GM20431 (cell line): Measurements from ENCODE around the gene ST6GALNAC3.
"Not testable (repeated sequence)": the region's sequence is repeated elsewhere in the genome, so short reads cannot be mapped to it uniquely, and the experiment has no call there.

Experiments
- in situ Hi-C: fragments of 300-500 bp; cut with MseI, MboI; formaldehyde crosslinking; loops from one replicate; pipeline ENCODE4 v1.15.0; 2020; ENCODE audit warnings: low sequenced_read_pairs; ENCODE audit not compliant: unreplicated experiment

Gene ST6GALNAC3

GRCh38 chr1:76231320-76231719, 156.8 kb downstream of the ST6GALNAC3 start:
- in situ Hi-C loops, result no loop called here

GRCh38 chr1:76232666-76233065, 158.1 kb downstream of the ST6GALNAC3 start:
- in situ Hi-C loops, result no loop called here

GRCh38 chr1:76234061-76234460, 159.5 kb downstream of the ST6GALNAC3 start:
- in situ Hi-C loops, result no loop called here

- in situ Hi-C loops, result no loop called here
Measured at GRCh38 chr1:76237211-76237610, 162.7 kb downstream of the ST6GALNAC3 start.

- in situ Hi-C loops, result no loop called here
Measured at GRCh38 chr1:76238094-76238628, 163.6 kb downstream of the ST6GALNAC3 start.

GRCh38 chr1:76239470-76239918, 164.9 kb downstream of the ST6GALNAC3 start:
- in situ Hi-C loops, result no loop called here

- in situ Hi-C loops, result no loop called here
Measured at GRCh38 chr1:76240316-76240715, 165.8 kb downstream of the ST6GALNAC3 start.

GRCh38 chr1:76242587-76242986, 168.0 kb downstream of the ST6GALNAC3 start:
- in situ Hi-C loops, result not testable (repeated sequence)

- in situ Hi-C loops, result no loop called here
Measured at GRCh38 chr1:76247261-76247852, 172.8 kb downstream of the ST6GALNAC3 start.

GRCh38 chr1:76250271-76250670, 175.7 kb downstream of the ST6GALNAC3 start:
- in situ Hi-C loops, result no loop called here

- in situ Hi-C loops, result no loop called here
Measured at GRCh38 chr1:76252431-76252830, 177.9 kb downstream of the ST6GALNAC3 start.

GRCh38 chr1:76254104-76255030, 179.8 kb downstream of the ST6GALNAC3 start:
- in situ Hi-C loops, result no loop called here

GRCh38 chr1:76256289-76257223, 182.0 kb downstream of the ST6GALNAC3 start:
- in situ Hi-C loops, result no loop called here

GRCh38 chr1:76257823-76258222, 183.3 kb downstream of the ST6GALNAC3 start:
- in situ Hi-C loops, result no loop called here

GRCh38 chr1:76259270-76259669, 184.7 kb downstream of the ST6GALNAC3 start:
- in situ Hi-C loops, result no loop called here

GRCh38 chr1:76260279-76260678, 185.7 kb downstream of the ST6GALNAC3 start:
- in situ Hi-C loops, result no loop called here

GRCh38 chr1:76262601-76263000, 188.1 kb downstream of the ST6GALNAC3 start:
- in situ Hi-C loops, result no loop called here

- in situ Hi-C loops, result no loop called here
Measured at GRCh38 chr1:76264642-76265041, 190.1 kb downstream of the ST6GALNAC3 start.

GRCh38 chr1:76266762-76267161, 192.2 kb downstream of the ST6GALNAC3 start:
- in situ Hi-C loops, result no loop called here

- in situ Hi-C loops, result no loop called here
Measured at GRCh38 chr1:76267631-76268030, 193.1 kb downstream of the ST6GALNAC3 start.
